B cell (primary cell): ENCODE measurements around the gene NPEPL1.

Source experiments
- CTCF ChIP-seq: fragments of 200-600 bp; IDR thresholded peaks from one replicate; pipeline ENCODE4 v1.8.0; 2022; ENCODE audit warnings: antibody characterized with exemption, mild to moderate bottlenecking
- EZH2 ChIP-seq: IDR thresholded peaks from 2 replicates; pipeline ENCODE4 v1.6.1; 2012; ENCODE audit warnings: borderline replicate concordance, low read depth, mild to moderate bottlenecking, moderate library complexity, low read length; ENCODE audit not compliant: insufficient read depth, poor library complexity, severe bottlenecking

DNA sequence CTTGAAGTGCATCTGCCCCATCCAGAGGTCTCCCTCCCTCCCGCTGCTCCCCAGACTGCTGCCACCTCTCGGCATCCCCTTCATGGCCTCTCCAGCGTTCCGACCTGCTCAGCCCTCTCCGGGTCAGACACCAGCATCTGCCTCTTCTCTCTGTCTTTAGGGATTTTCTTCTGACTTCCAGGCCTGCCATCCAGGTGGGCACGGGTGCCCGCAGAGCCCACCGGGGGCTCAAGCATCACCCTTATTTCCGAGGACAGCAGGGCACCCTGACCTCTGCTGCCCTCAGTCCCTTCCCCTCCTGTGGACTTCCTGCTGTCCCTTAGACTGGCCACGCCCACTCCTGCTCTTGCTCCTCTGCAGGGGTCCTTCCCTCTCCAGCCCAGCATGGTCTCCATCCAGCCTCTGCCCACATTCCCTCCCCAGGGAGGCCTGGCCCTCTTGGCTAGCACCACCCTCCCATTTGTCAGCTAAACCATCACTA, 3.3 kb downstream of the NPEPL1 start:
- TF ChIP-seq CTCF (no peak), EZH2 (no peak)
